ENCODE data around the gene NUP62CL. TPM values are rescaled to one million over a fixed set of nuclear protein-coding genes. Genes with fewer than 3 reads are reported as not detected.
"Not testable (repeated sequence)": the region's sequence is repeated elsewhere in the genome, so short reads cannot be mapped to it uniquely, and the experiment has no call there.

The NUP62CL gene
- total RNA-seq, 2 donors from 2014 or later: 6.4 to 12.5 TPM

- Mint-ChIP-seq H3K27me3 (ENCODE audit: insufficient read depth) (no peaks in the 10 kb centered on the region), H3K36me3 (ENCODE audit: low read depth) (no peaks in the 10 kb centered on the region), H3K27ac (no peak overlapping the region), H3K4me1 (peaks cover 4% of the 10 kb centered on the region), H3K9me3 (peaks cover 30% of the 10 kb centered on the region), H3K4me3 (no peak overlapping the region)
- Histone ChIP-seq H3K9ac (ENCODE audit: extremely low read depth, low read length, poor library complexity, severe bottlenecking) (no peak overlapping the region), H3K9me3 (ENCODE audit: control insufficient read depth, low read length) (no peaks in the 10 kb centered on the region), H3K4me3 (ENCODE audit: low read length) (no peak overlapping the region), H3K27ac (ENCODE audit: low read depth, low read length) (no peak overlapping the region), H3K4me1 (ENCODE audit: control insufficient read depth, insufficient read depth, low read length) (no peaks in the 10 kb centered on the region), H3K27me3 (ENCODE audit: control insufficient read depth, insufficient read depth, low read length, poor library complexity, severe bottlenecking) (no peaks in the 10 kb centered on the region), H3K36me3 (ENCODE audit: control insufficient read depth, insufficient read depth, low read length) (no peaks in the 10 kb centered on the region)
- DNase-seq: no peak
- no peak for TF ChIP-seq CTCF (conservative IDR thresholded peaks at IDR 0.05)
- 87 to 92% methylated on average over 2 to 6 of the region's 6 CpGs for WGBS, 2 experiments (ENCODE audit: insufficient coverage in 1 of 2, insufficient read length in 1 of 2)
Observed at GRCh38 chrX:107204068-107204605, 2.1 kb downstream of the NUP62CL start.

DNA sequence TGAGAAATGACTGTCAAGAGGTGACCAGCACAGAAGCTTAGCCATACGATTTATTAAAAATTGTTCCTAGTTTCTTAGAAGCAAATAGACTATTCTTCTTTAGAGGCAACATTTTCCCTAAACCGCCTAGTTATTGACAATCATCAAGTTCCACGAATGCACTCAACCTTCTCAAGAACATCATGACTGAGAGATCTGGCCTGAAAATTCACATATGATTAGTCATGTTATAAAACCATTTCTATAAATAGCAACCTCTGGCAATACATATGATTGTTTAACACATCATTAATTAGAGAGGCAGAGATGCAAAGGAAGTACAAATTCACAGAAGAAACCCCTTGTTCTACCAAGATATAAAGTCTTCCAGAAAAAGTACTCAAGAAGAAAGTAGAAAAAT, 6.7 kb downstream of the NUP62CL start:
- Histone ChIP-seq H3K27me3 (ENCODE audit: control insufficient read depth, insufficient read depth, low read length, poor library complexity, severe bottlenecking) (no peaks in the 10 kb centered on the region), H3K4me3 (ENCODE audit: low read length) (no peak overlapping the region), H3K27ac (ENCODE audit: low read depth, low read length) (no peak overlapping the region), H3K9me3 (ENCODE audit: control insufficient read depth, low read length) (no peaks in the 10 kb centered on the region), H3K36me3 (ENCODE audit: control insufficient read depth, insufficient read depth, low read length) (no peaks in the 10 kb centered on the region), H3K9ac (ENCODE audit: extremely low read depth, low read length, poor library complexity, severe bottlenecking) (no peak overlapping the region), H3K4me1 (ENCODE audit: control insufficient read depth, insufficient read depth, low read length) (no peaks in the 10 kb centered on the region)
- Mint-ChIP-seq H3K9me3 (peaks cover 38% of the 10 kb centered on the region), H3K36me3 (ENCODE audit: low read depth) (no peaks in the 10 kb centered on the region), H3K27ac (no peak overlapping the region), H3K4me1 (peaks cover 4% of the 10 kb centered on the region), H3K4me3 (no peak overlapping the region), H3K27me3 (ENCODE audit: insufficient read depth) (no peaks in the 10 kb centered on the region)
- 90% methylated on average over 3 of the region's 3 CpGs; no CpG with 5 or more reads in 1 of the 2 experiments for WGBS, 2 experiments (ENCODE audit: insufficient coverage in 1 of 2, insufficient read length in 1 of 2)
- TF ChIP-seq CTCF (conservative IDR thresholded peaks at IDR 0.05): no peak
- no peak for DNase-seq

DNA sequence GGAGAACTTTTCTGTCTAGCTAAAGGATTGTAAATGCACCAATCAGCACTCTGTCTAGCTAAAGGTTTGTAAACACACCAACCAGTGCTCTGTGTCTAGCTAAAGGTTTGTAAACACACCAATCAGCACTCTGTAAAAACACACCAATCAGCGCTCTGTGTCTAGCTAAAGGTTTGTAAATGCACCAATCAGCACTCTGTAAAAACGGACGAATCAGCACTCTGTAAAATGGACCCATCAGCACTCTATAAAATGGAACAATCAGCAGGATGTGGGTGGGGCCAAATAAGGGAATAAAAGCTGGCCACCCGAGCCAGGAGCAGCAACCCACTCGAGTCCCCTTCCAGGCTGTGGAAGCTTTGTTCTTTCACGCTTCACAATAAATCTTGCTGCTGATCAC, 8.2 kb downstream of the NUP62CL start:
- 93% methylated on average over 3 to 6 of the region's 6 CpGs for WGBS, 2 experiments (ENCODE audit: insufficient coverage in 1 of 2, insufficient read length in 1 of 2)

GRCh38 chrX:107197319-107197718, 8.9 kb downstream of the NUP62CL start:
- no peaks in the 10 kb centered on the region for H3K4me1 Mint-ChIP-seq
- TF ChIP-seq CTCF (conservative IDR thresholded peaks at IDR 0.05): no peak
- no peaks in the 10 kb centered on the region for H3K9me3 ChIP-seq (ENCODE audit: control insufficient read depth, low read length)
- H3K27me3 ChIP-seq (ENCODE audit: control insufficient read depth, insufficient read depth, low read length, poor library complexity, severe bottlenecking): no peaks in the 10 kb centered on the region
- H3K4me3 ChIP-seq (ENCODE audit: low read length): no peak overlapping the region
- no peak overlapping the region for H3K9ac ChIP-seq (ENCODE audit: extremely low read depth, low read length, poor library complexity, severe bottlenecking)
- no peaks in the 10 kb centered on the region for H3K36me3 ChIP-seq (ENCODE audit: control insufficient read depth, insufficient read depth, low read length)
- H3K27ac ChIP-seq (ENCODE audit: low read depth, low read length): no peak overlapping the region
- no peak overlapping the region for H3K4me3 Mint-ChIP-seq
- no peak overlapping the region for H3K27ac Mint-ChIP-seq
- DNase-seq: no peak
- peaks cover 47% of the 10 kb centered on the region for H3K9me3 Mint-ChIP-seq
- H3K4me1 ChIP-seq (ENCODE audit: control insufficient read depth, insufficient read depth, low read length): no peaks in the 10 kb centered on the region
- no peaks in the 10 kb centered on the region for H3K27me3 Mint-ChIP-seq (ENCODE audit: insufficient read depth)
- 89% methylated on average over 1 of the region's 1 CpG; no CpG with 5 or more reads in 1 of the 2 experiments for WGBS, 2 experiments (ENCODE audit: insufficient coverage in 1 of 2, insufficient read length in 1 of 2)
- no peaks in the 10 kb centered on the region for H3K36me3 Mint-ChIP-seq (ENCODE audit: low read depth)

More for the DNA sequence above, 8.2 kb downstream of the NUP62CL start:
- H3K27me3 Mint-ChIP-seq (ENCODE audit: insufficient read depth); H3K9me3 ChIP-seq (ENCODE audit: control insufficient read depth, low read length); H3K27ac ChIP-seq (ENCODE audit: low read depth, low read length); H3K9ac ChIP-seq (ENCODE audit: extremely low read depth, low read length, poor library complexity, severe bottlenecking); H3K36me3 Mint-ChIP-seq (ENCODE audit: low read depth); H3K27ac Mint-ChIP-seq; H3K4me3 ChIP-seq (ENCODE audit: low read length); DNase-seq; H3K27me3 ChIP-seq (ENCODE audit: control insufficient read depth, insufficient read depth, low read length, poor library complexity, severe bottlenecking); H3K4me3 Mint-ChIP-seq; H3K4me1 Mint-ChIP-seq; H3K4me1 ChIP-seq (ENCODE audit: control insufficient read depth, insufficient read depth, low read length); H3K36me3 ChIP-seq (ENCODE audit: control insufficient read depth, insufficient read depth, low read length): not testable (repeated sequence)
- peaks cover 43% of the 10 kb centered on the region for H3K9me3 Mint-ChIP-seq

All from endodermal cell (in vitro differentiated cells).